AG08395 (cell line): Measurements from ENCODE around the gene PLAGL2.

ENCODE experiments used
- DNase-seq: peaks from one replicate; pipeline ENCODE4 v3.0.0; 2012; ENCODE audit warnings: mixed read lengths, low spot score

Gene PLAGL2

DNA sequence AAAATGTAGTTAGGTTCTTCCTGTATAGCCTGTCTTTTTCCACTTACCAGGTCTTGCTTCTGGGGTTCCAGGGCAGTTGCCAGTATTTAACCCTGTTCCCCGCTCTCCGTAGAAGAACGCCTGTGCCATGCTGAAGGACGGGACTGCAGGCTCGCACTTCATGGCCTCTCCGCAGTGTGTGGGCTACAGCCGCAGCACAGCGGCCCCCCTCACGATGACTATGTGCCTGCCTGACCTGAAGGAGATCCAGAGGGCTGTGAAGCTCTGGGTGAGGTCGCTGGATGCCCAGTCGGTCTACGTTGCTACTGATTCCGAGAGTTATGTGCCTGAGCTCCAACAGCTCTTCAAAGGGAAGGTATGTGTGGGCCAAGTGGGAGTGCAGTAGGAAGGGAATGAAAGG, 23.2 kb upstream of the PLAGL2 start:
- no peak for DNase-seq

DNA sequence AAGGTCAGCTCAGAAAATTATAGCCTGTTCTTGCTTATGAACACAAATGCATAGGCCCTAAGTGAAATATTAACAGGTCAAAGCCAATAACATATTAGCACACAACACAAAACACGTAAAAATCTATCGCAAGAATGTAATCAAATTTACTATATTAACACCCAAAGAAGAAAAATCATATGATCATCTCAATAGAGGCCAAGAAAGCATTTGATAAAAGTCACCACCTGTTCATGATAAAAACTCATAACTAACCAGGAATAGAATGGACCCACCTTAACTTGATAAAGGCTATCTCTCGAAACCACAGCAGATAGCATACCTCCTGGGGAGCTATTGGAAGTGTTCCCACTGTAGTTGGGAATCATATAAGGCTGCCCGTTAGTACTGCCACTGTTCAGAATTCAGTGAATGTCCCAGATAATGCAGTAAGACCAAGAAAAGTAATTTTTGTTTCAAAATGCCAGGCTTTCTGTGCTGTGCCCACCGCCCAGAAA, 21.8 kb upstream of the PLAGL2 start:
- no peak for DNase-seq

DNA sequence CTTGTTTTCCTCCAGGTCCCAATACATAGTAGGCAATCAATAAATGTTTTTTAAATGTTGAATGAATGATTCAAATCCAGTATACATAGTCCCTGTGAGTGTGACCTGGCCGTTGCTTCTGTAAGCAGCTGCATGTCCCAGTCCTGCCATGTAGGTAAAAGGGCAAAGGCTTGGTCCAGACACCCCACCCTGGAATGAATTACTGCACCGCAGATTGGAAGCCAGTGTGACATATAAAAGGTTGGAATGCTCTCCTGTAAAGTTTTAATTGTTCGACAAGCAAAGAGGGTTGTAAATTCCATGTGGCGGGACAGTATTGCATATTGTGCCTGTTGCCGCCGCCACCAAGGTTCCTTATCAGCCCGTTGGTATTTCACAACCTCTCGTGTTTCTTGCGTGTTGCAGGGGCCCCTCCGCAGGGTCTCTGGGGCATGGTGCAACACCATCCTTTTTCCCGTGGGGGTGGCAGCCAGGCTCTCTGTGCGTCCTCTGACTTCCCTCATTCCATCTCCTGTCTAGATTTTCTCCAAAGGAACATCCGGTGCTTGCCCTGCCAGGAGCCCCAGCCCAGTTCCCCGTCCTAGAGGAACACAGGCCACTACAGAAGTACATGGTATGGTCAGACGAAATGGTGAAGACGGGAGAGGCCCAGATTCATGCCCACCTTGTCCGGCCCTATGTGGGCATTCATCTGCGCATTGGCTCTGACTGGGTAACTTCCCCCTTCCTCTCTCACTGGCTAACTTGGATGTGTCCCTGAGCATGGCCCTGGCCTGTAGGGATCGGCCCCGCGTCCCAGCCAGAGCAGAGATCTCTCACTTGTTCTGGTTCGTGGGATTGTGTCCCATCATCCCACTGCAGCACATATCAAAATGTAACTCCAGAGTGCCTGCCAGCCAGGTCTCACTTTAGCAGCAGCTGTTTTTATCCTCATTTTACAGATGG, 20.5 kb upstream of the PLAGL2 start:
- DNase-seq, result no peak

DNA sequence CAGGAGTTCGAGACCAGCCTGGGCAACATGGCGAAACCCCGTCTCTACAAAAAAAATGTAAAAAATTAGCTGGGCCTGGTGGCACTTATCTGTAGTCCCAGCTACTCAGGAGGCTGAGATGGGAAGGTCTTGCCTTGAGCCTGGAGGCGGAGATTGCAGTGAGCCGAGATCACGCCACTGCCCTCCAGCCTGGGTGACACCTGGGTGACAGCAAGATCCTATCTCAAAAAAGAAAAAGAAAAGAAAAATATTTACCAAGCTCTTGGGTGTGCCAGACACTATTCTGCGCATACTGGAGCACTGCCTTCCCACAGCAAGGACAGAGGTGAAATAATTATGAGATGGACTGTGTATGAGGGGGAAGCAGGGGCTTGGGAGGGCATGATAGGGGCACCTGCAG, 19.8 kb upstream of the PLAGL2 start:
- DNase-seq, result no peak

DNA sequence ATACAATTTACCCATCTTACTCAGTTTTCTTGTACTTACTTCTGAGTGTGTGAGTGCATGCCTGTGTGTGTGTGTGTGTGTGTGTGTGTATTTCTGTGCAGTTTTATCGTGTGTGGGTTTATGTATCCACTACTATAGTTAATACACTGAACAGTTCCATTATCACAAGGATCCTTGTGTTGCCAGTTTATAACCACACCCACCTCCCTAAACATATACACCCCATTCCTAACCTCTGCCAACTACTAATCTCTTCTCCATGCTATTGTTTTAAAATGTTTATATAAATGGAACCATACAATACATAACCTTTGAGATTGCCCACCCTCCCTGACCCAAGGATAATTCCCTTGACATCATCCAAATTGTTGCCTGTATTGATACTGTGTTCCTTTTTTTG, 18.8 kb upstream of the PLAGL2 start:
- DNase-seq, result no peak

DNA sequence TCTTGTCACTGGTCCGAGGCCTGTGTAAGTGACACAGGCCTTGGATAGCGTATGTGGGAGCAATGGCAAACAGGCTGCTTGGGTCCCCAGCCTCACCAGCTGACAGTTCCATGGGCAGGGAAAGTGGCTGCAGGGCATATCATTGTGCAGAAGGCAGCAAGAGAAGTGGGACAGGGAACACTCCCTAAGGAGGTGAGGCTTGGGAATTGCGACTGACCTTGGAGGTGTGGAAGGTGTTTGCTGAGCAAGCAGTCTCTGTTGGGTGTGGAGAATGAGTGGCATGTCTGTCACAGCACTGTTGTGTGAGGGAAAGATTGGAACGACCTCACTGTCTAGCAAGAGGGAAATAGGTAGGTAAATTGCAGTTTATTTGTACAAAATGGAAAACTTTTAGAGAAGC, 16.9 kb upstream of the PLAGL2 start:
- no peak for DNase-seq

DNA sequence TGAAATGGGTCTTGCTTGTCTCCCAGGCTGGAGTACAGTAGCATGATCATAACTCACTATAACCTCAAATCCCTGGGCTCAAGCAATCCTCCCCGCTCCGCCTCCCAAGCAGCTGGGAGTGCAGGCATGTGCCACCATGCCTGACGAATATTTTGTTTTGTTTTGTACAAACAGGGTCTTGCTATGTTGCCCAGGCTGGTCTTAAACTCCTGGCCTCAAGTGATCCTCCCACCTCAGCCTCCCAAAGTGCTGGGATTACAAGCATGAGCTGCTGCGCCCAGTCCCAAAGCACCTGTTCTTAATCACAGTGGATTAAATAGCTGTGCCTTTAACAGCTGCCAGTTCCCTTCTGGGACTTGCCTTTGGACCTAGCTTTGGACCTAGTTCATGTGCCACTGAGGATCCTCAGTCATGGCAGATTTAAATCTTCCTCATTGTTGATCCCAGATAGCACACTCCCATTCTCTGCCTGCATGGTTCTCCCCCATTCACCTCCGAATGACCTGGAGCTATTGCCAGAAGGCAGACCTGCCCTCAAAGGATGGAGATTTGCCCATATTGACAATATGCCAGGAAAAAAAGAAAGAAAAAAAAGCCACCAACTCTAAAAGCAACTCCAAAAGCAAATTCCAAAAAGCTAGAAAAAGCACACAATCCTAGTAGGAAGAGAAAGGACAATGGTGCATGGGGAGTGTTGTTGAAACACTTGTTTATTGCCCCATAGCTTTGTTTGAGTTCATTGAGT, 10.8 kb upstream of the PLAGL2 start:
- no peak for DNase-seq

DNA sequence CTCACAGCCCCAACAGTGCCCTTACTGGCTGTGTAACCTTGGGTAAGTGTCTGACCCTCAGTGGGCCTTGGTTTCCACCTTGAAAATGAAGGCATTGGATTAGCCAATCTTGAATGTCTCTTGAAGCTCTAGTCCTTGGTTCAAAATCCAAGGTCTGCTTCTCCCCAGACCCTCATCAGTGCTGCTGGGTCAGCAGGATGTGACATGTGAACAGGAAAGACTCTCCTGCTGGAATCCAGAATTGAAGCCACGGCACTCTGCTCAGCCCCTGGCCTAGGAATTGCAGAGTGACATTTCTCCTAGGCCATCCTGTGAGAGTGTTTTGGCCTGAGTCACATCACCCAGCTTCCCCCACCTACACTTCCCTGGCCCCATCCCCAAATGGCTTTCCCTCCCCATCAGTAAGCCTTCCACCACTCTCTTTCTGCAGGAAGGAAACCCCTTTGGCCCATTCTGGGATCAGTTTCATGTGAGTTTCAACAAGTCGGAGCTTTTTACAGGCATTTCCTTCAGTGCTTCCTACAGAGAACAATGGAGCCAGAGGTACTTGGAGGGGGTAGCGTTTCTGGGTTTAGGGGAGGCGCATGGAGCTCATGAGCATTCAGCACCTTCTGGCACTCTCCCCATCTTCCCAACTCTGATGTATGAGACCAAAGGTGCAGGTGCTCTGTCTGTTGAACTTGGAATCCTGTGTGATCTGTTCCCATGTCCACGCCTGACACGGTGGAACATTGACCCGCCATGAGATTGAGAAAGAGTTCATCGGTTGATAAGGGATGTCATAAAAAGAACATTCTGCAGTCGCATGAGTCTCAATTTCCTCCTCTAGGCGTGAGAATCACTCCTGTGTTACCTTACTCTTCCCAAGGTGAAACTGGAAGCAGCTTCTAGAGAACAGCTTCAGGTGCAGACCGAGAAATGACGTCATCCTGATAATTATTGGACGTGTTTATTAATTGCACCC, 8.9 kb upstream of the PLAGL2 start:
- DNase-seq, result no peak

DNA sequence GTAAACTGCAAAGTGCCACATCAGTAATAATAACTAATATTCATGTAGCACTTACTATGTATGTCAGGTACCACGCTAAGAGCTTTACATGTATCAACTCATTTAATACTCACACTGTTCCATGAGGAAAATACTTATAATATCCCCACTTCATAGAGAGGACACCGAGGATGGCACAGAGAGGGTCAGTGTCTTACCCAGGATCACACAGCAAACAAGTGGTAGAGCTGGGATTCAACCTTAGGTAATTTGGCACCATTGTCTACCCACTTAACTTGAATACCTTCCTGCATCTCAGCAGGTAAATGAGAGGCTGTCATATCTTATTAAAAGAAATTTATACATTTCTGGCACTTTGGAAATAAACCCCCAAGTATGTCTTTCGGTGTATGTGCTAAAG, 8.2 kb upstream of the PLAGL2 start:
- DNase-seq, result no peak

DNA sequence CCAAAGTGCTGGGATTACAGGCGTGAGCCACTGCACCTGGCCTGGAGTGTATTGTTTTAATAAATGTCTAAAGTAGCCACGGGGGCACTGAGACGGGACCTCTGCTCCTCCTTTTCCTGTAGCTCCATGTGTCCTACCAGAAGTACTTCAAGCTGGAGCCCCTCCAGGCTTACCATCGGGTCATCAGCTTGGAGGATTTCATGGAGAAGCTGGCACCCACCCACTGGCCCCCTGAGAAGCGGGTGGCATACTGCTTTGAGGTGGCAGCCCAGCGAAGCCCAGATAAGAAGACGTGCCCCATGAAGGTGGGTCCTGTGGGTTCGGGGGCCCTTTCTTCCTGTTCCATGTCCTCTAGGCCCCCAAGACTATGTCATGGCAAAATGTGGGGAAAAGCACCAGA, 7.6 kb upstream of the PLAGL2 start:
- DNase-seq, result no peak

DNA sequence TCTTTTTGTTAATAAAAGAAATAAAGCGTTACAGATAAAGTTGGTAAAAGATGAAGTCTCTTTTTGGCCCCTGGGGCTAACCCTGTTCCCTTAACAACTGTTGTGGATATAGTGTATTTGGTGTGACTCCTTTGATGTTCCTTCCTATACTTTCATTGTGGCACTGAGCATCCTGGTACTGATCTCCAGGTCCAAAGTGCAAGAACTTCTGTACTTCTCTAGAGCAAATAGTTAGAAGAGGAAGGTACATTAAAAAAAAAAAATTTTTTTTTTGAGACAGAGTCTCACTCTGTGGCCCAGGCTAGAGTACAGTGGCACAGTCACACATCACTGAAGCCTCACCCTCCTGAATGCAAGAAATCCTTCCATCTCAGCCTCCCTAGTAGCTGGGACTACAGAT, 6.3 kb upstream of the PLAGL2 start:
- no peak for DNase-seq

DNA sequence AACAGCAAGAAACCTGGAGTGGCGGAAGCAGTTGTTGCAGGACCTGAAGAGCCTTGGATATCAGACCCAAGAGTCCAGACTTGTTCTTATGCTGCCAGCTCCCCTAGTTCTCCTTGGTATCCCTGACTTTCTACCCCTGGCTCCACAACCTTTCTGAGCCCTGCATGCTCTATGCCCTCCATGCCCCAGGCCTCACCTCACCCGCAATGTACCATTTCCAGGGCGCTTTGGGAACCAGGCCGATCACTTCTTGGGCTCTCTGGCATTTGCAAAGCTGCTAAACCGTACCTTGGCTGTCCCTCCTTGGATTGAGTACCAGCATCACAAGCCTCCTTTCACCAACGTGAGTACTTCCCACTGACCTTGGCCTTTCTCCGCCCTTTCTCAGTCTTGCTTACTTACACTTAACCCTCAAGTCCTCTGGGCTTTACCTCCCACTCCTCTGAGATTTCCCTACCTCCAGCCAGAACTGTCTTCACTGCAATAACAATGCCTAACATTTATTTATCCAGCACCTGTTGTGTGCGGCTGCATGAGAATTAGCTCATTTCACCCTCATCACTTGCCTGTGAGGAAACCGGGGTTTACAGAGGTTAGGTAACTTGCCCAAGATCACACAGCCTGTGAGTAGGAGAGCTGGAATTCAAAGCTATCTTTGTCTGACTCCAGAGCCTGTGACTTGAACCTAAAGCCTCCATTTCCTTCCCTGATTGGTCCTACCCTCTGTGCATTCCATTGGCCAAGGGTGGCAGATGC, 2.5 kb upstream of the PLAGL2 start:
- DNase-seq, result no peak

DNA sequence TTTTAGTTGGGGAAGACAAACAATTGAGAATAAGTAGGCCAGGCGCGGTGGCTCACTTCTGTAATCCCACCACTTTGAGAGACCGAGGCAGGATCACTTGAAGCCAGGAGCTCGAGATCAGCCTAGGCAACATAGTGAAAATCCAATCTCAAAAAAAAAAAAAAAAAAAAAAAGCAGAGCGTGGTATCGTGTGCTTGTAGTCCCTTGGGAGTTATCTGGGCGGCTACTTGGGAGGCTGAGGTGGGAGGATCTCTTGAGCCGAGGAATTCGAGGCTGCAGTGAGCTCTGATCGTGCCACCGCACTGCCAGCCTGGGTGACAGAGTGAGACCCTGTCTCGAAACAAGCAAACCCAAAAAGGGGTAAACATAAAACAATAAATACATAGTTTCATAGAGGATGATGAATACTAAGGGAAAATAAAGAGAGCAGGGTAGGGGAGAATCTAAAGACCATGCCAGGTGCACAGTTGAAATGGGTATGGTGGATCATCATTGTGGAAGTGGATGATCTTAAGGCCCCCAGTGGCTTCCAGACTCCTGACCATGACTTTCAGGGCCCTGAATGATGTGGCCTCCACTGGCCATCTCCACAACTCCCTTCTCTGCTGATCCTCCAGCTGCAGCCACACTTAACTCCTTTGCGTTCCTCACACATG, 1.1 kb upstream of the PLAGL2 start:
- DNase-seq, result no peak

DNA sequence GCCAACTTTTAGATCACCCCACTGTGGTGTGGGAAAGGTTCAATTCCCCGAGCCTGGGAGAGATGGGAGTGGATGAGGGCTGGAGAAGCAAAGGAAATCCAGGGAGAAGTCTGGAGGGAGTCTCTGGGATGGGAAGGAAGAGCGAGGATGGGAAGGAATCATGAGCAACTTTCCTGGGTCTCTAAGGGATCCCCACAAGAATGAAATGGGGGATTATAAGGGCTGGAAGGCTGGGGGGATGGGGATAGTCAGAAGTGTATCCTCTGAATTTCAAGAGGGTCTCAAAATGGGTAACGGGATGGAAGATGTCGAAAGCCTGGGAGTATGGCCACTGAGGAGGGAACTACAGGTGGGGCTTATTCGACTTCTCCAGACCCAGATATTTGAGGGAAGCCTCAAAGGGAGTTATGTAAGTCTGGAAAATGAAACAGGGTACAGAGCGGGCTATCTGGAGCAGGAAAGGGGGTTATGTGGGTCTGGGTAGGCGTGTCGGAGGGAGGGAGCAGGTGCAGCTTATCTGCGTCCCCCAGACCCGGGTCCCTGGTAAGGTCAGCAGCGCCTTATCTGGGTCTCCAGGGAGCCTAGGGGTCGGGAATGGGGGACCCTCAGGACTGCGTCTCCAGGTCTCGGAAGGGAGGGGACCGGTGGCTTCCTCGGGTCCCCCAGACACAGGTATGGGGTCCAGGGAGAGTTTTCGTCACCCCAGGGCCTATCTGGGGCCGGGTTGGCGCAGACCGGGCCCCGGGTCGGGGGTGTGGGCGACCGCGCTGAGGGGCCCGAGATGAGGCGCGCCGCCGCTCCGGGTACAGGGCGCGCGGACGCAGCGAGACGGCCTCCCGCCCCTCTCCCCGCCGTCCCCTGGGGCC, 550 bp downstream of the PLAGL2 start:
- no peak for DNase-seq

DNA sequence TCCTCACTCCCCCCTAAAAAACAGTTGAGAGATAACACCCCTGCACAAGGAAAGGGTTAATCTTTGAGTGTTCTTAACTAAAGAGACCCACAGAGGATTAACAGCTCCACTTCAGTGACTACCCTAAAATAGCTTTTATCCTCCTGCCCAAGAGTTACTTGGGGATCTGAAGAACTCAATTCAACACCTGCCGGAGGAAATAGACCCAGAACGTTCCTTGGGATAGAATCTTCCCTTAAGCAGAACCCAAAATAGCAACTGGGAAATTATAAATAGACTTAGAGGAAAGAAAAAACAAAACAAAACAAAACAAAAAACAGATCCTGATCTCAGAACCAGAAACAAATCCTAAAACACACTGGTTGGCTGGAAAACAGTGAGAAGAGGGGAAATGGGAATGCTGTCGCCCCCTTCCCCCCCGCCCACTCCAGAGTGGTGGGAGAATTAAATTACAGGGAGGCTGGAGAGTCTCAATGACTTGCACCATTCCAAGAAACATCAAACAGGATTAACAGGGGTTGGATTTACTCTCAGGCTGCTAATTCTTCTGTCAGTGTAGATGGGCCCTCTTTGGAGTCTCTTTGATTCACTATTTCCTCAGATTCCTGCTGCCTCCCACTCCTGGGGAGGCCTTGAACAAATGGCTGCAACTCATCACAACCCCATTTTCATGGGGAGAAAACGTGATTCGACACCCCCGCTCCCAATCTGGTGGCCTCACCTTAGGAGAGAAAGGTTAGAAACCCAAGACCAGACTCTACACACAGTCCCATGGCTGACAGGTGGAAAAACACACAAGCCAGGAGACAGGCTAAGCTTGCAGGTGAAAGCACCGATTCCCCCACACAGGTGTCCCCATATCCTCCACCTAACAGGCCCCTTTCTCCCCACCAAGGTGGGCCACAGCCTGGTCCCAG, 1.4 kb downstream of the PLAGL2 start:
- no peak for DNase-seq

DNA sequence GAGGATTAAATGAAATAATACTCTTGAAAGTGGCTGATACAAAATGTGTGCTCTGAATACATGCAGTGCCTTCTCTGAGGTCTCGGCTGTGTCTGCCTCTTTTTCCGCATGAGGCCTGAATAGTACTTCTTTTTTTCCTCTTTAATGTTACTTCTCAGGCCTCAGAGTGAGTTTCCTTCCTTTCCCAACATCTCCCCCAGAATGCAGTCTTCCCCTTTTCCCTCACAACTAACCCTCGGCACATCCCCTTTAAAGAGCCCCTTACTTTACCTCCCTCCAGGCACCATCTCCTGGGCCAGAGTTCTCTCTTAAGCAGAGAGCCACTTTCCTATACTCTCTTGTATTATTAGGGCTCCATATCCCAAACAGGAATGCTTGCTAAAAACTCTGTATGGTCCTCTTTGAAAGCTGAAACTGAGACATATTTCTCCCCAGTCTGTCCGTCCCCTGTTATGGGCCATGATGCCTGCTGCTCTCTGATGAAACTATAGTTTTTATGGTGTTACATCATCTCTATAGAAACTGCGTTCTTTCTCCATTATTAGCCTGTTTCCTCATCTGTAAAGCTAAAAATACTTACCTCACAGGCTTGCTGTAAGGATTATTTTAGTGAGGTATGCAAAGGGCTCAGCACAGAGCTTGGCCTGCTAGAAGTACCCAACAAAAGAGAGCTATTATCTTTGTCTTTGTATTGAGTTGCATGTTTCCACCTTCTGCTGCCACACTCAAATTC, 2.3 kb downstream of the PLAGL2 start:
- DNase-seq, result no peak

DNA sequence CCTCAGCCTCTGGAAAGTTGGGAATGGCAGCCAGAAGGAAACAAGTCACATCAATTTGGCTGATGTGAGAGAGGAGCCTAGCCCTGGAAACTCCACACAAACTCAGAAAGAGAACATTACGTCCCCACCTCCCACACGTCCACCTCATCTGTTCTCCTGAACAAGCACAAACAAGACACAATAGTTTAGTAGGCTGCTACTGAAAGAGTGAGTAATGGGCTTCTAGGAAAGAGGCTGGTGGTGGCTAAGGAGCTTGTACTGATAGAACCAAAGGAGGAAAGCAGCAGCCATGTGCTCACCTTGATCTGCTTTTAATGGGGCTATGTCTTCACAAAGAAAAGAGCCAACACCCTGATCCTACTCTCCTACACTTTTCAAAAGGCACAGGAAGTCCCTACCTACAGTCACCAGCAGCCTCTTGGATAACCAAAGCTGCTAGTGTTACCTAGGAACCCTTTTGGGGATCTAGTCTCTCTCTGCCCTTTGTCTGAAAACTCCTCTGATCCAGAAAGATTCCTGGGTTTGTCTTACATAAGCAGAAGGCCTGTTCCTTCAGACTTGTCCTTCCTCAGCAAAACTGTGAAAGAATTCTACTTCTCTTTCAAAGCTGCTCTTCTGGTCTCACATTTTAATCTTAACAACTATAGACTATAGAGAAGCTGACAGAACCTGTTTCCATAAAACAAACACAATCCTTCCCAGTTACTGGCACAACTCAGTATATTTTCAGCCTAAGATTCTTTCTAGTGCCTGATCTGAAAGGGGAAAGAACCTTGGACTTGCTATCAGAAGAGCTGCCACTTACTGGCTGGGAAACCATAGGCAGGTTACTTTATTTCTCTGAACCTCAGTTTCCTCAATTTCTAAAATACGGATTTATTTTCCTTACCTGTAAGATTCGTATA, 3.1 kb downstream of the PLAGL2 start:
- no peak for DNase-seq
